Naive B cell (primary cell): ENCODE measurements around the gene MDGA2. TPM values are rescaled to one million over a fixed set of nuclear protein-coding genes. Genes with fewer than 3 reads are reported as not detected.

Source experiments
- ATAC-seq, 2 donors: fragments of 150-1000 bp; cut with Tn5 transposase; 2 replicates each; pipeline ENCODE4 v1.10.0; 2021; ENCODE audit warnings: low read depth in 2 of 2, mild to moderate bottlenecking in 2 of 2, moderate library complexity in 2 of 2
- DNase-seq: peaks from one replicate; pipeline ENCODE4 v3.0.0; 2022
- H3K27ac Mint-ChIP-seq, 6 donors: one replicate each; pipeline ENCODE4 v1.8.0; 2020 to 2022; ENCODE audit warnings: mild to moderate bottlenecking in 6 of 6, mixed read lengths in 6 of 6, moderate library complexity in 5 of 6, inconsistent platforms in 2 of 6
- H3K27me3 Mint-ChIP-seq, 3 donors: one replicate each; pipeline ENCODE4 v1.8.0; 2021 to 2022; ENCODE audit warnings: mixed read lengths in 3 of 3, mild to moderate bottlenecking in 1 of 3
- H3K36me3 Mint-ChIP-seq, 2 donors: one replicate each; pipeline ENCODE4 v1.8.0; 2020 to 2022; ENCODE audit warnings: mixed read lengths in 2 of 2, inconsistent platforms in 1 of 2, mild to moderate bottlenecking in 1 of 2
- H3K4me1 Mint-ChIP-seq, 3 donors: one replicate each; pipeline ENCODE4 v1.8.0; 2020 to 2022; ENCODE audit warnings: mixed read lengths in 3 of 3, inconsistent platforms in 1 of 3, mild to moderate bottlenecking in 1 of 3, moderate library complexity in 1 of 3
- H3K4me3 Mint-ChIP-seq, 8 donors: one replicate each; pipeline ENCODE4 v1.8.0; 2020 to 2022; ENCODE audit warnings: mild to moderate bottlenecking in 8 of 8, mixed read lengths in 8 of 8, moderate library complexity in 8 of 8, inconsistent platforms in 2 of 8
- H3K9me3 Mint-ChIP-seq, 7 donors: one replicate each; pipeline ENCODE4 v1.8.0; 2020 to 2022; ENCODE audit warnings: mixed read lengths in 7 of 7, mild to moderate bottlenecking in 5 of 7, inconsistent platforms in 2 of 7, moderate library complexity in 1 of 7
- polyA plus RNA-seq, 6 donors: library from polyadenylated mRNA; unstranded; fragments of 300-500 nt; fragmentation: Illumina TruSeq; gene quantifications; one replicate each; pipeline ENCODE4 v1.2.3, GENCODE V29; 2021; ENCODE audit warnings: low read depth in 6 of 6

MDGA2 gene
- polyA plus RNA-seq, 6 donors from 2014 or later: not detected

DNA sequence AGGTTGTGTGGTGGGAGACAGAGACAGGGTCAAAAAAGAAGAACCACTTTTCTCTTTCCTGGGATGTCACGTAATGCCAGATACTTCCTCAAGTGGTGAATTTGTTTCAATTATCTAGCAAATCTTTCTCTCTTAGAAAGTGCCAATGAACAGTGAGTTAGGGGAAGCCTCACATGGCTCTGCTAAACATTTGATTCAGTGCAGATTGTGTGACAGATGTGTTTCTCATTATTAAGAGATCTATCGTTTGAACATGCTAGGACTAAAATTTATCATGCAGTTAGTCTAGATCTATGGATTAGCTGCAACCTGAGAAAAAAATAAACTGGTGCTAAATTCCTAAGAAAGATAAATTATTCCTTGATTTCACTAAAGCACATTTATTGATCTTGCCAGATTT, 247.8 kb downstream of the MDGA2 start:
- no peak overlapping the region for H3K27ac Mint-ChIP-seq
- H3K4me1 Mint-ChIP-seq: no peaks in the 10 kb centered on the region
- H3K4me3 Mint-ChIP-seq: no peak overlapping the region
- ATAC-seq (no peak), DNase-seq (no peak)
- peaks cover 0 to 11% (median 0%) of the 10 kb centered on the region in 7 donors for H3K9me3 Mint-ChIP-seq
- no peaks in the 10 kb centered on the region for H3K36me3 Mint-ChIP-seq
- H3K27me3 Mint-ChIP-seq: no peaks in the 10 kb centered on the region

DNA sequence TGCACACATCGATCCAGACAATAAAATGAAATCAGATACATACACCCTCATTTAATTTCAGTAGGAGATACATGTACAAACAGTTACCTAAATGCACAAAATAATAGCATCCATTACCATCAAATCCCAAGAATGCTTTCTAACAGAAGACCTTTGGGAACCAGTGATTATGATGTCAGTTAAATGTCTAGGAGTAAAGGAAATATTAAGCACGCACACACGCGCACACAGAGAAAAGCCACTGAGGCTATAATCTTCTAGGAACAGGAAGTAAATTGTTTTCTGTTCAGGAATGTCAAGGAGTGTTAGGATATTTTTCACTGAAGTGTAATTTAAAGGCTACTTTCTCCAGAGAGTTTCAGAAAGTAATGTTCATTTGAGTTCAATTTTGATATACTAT, 250.1 kb downstream of the MDGA2 start:
- no peak overlapping the region for H3K27ac Mint-ChIP-seq
- no peaks in the 10 kb centered on the region for H3K4me1 Mint-ChIP-seq
- no peaks in the 10 kb centered on the region for H3K27me3 Mint-ChIP-seq
- DNase-seq: no peak
- no peak overlapping the region for H3K4me3 Mint-ChIP-seq
- H3K36me3 Mint-ChIP-seq: no peaks in the 10 kb centered on the region
- ATAC-seq: no peak
- peaks cover 0 to 11% (median 0%) of the 10 kb centered on the region in 7 donors for H3K9me3 Mint-ChIP-seq

DNA sequence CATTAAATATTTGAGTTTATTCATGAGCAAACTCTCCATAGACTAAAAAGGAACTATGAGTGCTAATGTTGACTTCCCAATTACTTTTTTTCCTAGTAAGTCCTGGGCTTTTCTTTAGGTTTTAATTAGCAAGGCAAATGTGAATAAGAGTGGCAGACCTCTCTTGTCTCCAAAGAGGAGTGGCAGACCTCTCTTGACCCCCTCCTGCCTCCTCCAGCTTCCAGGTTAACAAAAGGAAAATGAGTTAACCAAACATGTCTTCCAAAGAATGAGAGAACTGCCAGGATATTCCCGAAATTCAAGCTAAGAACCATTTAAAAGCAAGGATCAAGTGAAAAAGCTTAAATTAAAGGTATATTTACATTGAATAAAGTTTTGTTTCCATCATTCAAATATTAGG, 253.2 kb downstream of the MDGA2 start:
- Mint-ChIP-seq H3K9me3 (peaks cover 0 to 9% (median 2%) of the 10 kb centered on the region in 7 donors), H3K4me3 (no peak overlapping the region), H3K4me1 (no peaks in the 10 kb centered on the region), H3K36me3 (no peaks in the 10 kb centered on the region), H3K27ac (no peak overlapping the region), H3K27me3 (no peaks in the 10 kb centered on the region)
- ATAC-seq (no peak), DNase-seq (no peak)

DNA sequence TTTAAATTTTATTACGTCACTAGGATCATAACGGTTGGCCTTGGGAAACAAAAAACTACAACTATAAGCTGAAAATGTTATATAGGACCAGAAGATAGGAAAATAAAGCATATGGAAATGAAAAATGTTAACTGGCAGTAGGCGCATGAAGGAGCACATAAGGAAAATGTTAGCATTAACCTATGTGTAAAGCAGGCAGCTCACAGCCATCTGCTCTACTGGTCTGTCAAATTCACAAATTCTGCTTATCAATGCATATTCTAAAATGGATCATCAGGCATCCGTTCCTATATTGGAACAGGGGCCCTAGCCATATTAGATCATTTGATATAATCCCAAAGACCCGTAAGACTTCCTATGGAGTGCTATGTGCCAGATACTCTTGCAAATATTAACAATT, 263.9 kb downstream of the MDGA2 start:
- H3K4me3 Mint-ChIP-seq: peak overlapping the region in 1 of 8 donors; percentile 6
- ATAC-seq (no peak), DNase-seq (no peak)
- no peak overlapping the region for H3K27ac Mint-ChIP-seq
- H3K27me3 Mint-ChIP-seq: no peaks in the 10 kb centered on the region
- peaks cover 0 to 5% (median 3%) of the 10 kb centered on the region in 7 donors for H3K9me3 Mint-ChIP-seq
- no peaks in the 10 kb centered on the region for H3K36me3 Mint-ChIP-seq
- H3K4me1 Mint-ChIP-seq: no peaks in the 10 kb centered on the region

DNA sequence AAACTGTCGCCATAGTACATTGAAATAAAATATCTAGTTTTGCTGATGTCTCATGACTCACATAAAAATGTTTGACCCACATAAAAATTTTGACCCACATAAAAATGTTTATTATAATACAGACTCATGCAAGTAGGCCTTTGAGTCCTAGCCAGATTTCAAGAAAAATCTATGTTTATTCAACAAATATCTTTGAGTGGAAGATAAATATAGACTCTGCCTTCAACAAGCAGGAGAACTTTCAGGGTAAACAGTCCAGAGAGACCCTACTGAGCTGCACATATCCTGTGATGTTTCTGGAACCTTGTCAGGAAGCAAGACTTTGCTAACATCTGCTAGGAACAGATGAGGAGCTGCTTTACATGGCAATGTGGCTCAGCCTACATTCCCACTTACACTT, 283.1 kb downstream of the MDGA2 start:
- H3K27me3 Mint-ChIP-seq: no peaks in the 10 kb centered on the region
- H3K4me3 Mint-ChIP-seq: no peak overlapping the region
- ATAC-seq (no peak), DNase-seq (no peak)
- no peak overlapping the region for H3K27ac Mint-ChIP-seq
- H3K4me1 Mint-ChIP-seq: no peaks in the 10 kb centered on the region
- peaks cover 0 to 4% of the 10 kb centered on the region in 2 donors for H3K36me3 Mint-ChIP-seq
- peaks cover 0 to 7% (median 2%) of the 10 kb centered on the region in 7 donors for H3K9me3 Mint-ChIP-seq

DNA sequence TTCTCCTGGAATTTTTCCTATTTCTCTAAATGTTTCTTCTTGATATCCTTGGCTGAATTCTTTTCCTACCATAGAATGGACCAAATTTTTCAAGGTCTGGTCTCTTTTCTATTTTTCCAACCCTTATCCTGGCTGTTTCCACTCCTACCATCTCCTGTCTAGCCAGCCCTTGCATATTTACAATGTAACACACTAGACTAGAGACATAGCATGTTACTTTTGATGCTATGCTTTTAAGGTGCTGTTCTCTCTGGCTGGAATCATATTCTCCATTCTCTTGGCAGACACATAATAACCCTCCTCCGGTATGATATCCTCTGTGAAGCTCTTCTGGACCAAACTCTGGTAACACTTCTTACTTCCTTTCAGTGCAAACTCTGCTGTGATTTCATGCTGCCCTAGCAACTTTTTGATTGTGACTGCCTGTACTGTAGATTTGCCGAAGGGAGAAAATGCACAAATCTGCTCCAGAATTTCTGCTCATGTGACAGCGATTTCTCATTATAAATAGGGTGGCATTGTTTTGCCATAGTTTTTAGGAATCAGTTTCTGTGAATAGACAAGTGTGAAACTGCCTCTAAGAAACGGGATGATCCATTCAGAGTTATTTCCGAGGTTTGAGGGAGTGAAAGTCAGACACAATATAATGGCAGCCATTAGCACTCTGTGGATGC, 284.4 kb downstream of the MDGA2 start:
- DNase-seq: no peak
- Mint-ChIP-seq H3K4me3 (no peak overlapping the region), H3K27ac (no peak overlapping the region), H3K36me3 (peaks cover 0 to 4% of the 10 kb centered on the region in 2 donors), H3K27me3 (no peaks in the 10 kb centered on the region), H3K9me3 (peaks cover 0 to 4% (median 0%) of the 10 kb centered on the region in 7 donors), H3K4me1 (no peaks in the 10 kb centered on the region)
- no peak for ATAC-seq

DNA sequence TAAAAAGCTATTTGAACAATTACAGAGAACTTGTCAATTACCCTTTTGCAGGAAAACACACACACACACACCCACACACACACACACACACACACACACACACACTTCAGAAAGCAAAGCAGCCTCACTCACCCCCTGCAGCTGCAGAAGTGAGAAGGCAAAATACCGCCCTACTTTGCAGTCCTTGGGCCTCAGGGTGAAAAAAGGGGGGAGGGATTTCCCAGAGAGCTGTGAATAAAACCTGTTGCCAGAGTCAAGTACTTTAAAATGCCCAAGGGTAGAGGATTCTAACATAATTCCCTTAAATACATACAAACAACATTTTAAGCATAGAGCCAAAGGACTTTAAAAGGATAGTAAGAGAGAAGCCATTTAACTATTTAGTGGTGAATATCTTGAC, 285.9 kb downstream of the MDGA2 start:
- no peak overlapping the region for H3K4me3 Mint-ChIP-seq
- H3K36me3 Mint-ChIP-seq: peaks cover 0 to 4% of the 10 kb centered on the region in 2 donors
- no peaks in the 10 kb centered on the region for H3K27me3 Mint-ChIP-seq
- DNase-seq (no peak), ATAC-seq (no peak)
- no peak overlapping the region for H3K27ac Mint-ChIP-seq
- H3K9me3 Mint-ChIP-seq: peaks cover 0 to 4% (median 0%) of the 10 kb centered on the region in 7 donors
- H3K4me1 Mint-ChIP-seq: no peaks in the 10 kb centered on the region

DNA sequence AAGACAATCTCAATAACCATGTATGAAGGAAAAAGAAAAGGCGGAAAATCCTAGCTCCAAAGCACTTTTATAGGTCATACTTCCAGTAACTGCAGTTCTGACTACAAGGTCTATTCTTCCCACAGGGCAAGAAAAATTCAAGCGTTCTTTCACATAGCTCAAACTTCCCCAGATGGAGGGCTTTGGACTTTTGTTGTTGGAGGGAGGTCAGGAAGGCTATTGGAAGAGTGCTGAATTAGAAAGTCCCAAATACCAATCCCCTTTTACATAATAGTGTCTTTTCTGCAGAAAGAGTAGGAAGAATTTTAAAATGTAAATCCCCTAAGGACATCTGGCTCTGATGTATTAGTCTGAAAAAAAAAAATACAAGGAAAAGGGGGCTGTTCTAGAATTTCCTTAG, 309.4 kb downstream of the MDGA2 start:
- Mint-ChIP-seq H3K27me3 (no peaks in the 10 kb centered on the region), H3K4me3 (no peak overlapping the region), H3K27ac (no peak overlapping the region), H3K9me3 (peaks cover 0 to 5% (median 0%) of the 10 kb centered on the region in 7 donors), H3K36me3 (no peaks in the 10 kb centered on the region), H3K4me1 (no peaks in the 10 kb centered on the region)
- no peak for DNase-seq
- no peak for ATAC-seq

DNA sequence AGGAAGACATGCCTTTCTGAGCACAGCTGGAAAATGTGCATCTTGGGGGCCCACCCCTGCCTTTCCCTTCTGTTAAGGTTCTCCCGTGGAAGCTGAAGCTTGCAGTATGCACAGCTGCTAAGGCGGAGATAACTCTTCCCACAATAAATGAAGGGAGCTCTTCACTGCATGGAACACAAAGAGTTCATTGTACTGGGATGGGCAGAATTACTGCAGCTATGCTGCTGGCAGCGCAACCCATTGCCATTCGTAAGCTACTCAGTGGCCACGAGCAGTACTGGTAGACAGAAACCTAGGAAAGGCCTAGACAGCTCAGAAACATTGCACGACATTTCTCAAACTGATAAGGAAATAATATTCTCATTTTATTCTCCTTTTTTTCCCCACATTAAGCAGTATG, 310.2 kb downstream of the MDGA2 start:
- H3K27ac Mint-ChIP-seq: no peak overlapping the region
- H3K4me3 Mint-ChIP-seq: no peak overlapping the region
- ATAC-seq (no peak), DNase-seq (no peak)
- peaks cover 0 to 5% (median 0%) of the 10 kb centered on the region in 7 donors for H3K9me3 Mint-ChIP-seq
- no peaks in the 10 kb centered on the region for H3K27me3 Mint-ChIP-seq
- no peaks in the 10 kb centered on the region for H3K4me1 Mint-ChIP-seq
- H3K36me3 Mint-ChIP-seq: no peaks in the 10 kb centered on the region

DNA sequence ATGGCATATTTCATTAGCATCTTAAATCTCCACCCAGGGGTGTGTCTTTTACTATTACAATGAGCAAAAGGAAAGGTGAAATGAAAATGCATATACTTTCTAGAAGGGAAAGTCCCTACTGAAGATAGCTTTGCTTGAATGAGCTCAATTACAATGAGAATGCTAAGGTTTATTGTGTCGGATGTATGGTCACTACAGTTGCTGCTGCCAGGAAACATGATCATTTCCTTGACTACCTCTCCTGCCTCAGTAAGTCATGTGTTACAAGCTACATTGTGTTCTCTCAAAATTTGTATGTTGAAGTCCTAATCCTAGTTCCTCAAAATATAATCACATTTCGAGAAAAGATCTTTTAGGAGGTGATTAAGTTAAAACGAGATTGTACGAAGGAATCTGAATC, 322.2 kb downstream of the MDGA2 start:
- no peak for ATAC-seq
- Mint-ChIP-seq H3K27me3 (peaks cover 0 to 3% (median 0%) of the 10 kb centered on the region in 3 donors), H3K27ac (peak overlapping the region in 1 of 6 donors; percentile 50), H3K9me3 (peaks cover 0 to 20% (median 4%) of the 10 kb centered on the region in 7 donors), H3K4me3 (no peak overlapping the region), H3K4me1 (no peaks in the 10 kb centered on the region), H3K36me3 (no peaks in the 10 kb centered on the region)
- no peak for DNase-seq

DNA sequence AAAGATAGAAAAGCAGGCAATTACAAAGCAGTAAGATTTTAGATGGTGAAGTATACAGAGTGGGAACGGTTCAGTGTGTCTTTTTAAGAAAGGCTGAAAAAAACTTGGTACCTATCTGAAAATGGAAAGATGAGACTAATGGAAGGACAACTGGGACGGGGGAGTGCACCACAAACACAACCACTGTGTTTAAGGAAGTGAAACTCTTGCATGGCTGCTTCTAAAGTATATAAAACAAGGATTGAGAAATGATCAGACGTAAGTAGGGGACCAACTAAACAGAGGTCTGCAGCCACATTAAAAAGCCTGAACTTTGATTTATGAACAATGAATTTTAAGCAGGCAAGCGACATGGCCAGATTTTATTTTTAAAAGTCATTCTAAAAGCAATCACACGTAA, 328.6 kb downstream of the MDGA2 start:
- Mint-ChIP-seq H3K27ac (no peak overlapping the region), H3K4me1 (no peaks in the 10 kb centered on the region), H3K27me3 (peaks cover 0 to 3% (median 0%) of the 10 kb centered on the region in 3 donors), H3K4me3 (no peak overlapping the region), H3K36me3 (no peaks in the 10 kb centered on the region), H3K9me3 (peaks cover 0 to 2% (median 0%) of the 10 kb centered on the region in 7 donors)
- ATAC-seq (peak in 1 of 2 donors; percentile 45), DNase-seq (no peak)

DNA sequence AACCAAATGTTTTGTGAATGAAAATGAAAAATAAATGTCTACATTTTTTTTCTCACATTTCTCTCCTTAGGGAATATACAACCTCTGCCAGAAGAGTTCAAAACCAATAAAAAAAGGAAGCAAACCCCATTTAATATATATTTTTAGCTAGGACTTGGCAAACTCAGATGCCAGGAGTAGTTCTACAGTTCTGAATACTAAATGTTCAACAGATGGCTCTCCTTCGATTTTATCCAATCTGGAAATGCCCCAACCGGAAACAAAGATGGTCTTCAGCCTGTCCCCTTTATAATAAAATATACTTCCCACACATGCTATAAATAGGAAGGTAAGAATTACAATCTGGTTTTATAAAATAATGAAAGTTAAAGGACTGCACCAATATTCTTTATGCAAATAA, 330.4 kb downstream of the MDGA2 start:
- H3K27me3 Mint-ChIP-seq: peaks cover 0 to 3% (median 0%) of the 10 kb centered on the region in 3 donors
- DNase-seq: no peak

DNA sequence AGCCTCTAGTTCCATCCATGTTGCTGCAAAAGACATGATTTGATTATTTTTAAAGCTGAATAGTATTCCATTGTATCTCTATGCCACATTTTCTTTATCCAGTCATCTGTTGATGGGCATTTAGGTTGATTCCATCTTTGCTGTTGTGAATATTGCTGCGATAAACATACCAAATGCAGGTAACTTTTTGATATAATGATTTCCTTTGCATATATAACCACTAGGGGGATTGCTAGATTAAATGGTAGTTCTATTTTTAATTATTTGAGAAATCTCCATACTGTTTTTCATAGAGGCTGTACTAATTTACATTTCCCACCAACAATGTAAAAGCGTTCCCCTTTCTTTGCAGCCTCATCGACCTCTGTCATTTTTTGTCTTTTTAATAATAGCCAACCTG, 342.5 kb downstream of the MDGA2 start:
- H3K4me1 Mint-ChIP-seq: no peaks in the 10 kb centered on the region
- H3K27ac Mint-ChIP-seq: no peak overlapping the region
- DNase-seq: no peak
- H3K27me3 Mint-ChIP-seq: no peaks in the 10 kb centered on the region
- no peak overlapping the region for H3K4me3 Mint-ChIP-seq
- peaks cover 0 to under 1% (median 0%) of the 10 kb centered on the region in 7 donors for H3K9me3 Mint-ChIP-seq
- no peak for ATAC-seq
- H3K36me3 Mint-ChIP-seq: no peaks in the 10 kb centered on the region

More for the DNA sequence above, 330.4 kb downstream of the MDGA2 start:
- Mint-ChIP-seq H3K36me3 (no peaks in the 10 kb centered on the region), H3K4me3 (no peak overlapping the region), H3K4me1 (no peaks in the 10 kb centered on the region), H3K9me3 (peaks cover 0 to 2% (median 0%) of the 10 kb centered on the region in 7 donors), H3K27ac (no peak overlapping the region)
- ATAC-seq: no peak

DNA sequence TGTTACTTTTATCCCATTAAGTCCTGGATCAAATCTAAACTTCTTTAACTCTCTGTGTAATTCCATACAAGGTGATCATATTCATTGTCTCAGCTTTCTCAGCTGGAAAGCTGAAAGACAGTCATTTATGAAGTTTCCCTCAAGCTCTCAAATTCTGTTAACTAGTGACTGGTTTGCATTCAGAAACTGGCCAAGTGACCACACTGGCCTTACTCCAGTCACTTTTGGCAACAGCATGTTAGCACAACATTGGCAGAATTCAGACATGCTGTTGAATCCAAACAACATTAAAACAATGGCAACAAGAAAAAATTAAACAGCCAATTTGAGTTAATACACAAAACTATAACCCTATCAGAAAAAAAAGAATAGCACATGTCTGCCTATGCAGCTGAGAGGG, 343.3 kb downstream of the MDGA2 start:
- Mint-ChIP-seq H3K36me3 (no peaks in the 10 kb centered on the region), H3K4me1 (no peaks in the 10 kb centered on the region), H3K27ac (no peak overlapping the region), H3K27me3 (no peaks in the 10 kb centered on the region), H3K4me3 (no peak overlapping the region), H3K9me3 (peaks cover 0 to 2% (median 0%) of the 10 kb centered on the region in 7 donors)
- no peak for ATAC-seq
- no peak for DNase-seq
